Liver (tissue), 3 donors: Measurements from ENCODE around the gene LGALS4.
"Not testable (repeated sequence)": the region's sequence is repeated elsewhere in the genome, so short reads cannot be mapped to it uniquely, and the experiment has no call there.

Experiments
- EGR1 ChIP-seq, 2 donors: IDR thresholded peaks; 2 replicates each; pipeline ENCODE4 v1.6.1; 2016 to 2018; ENCODE audit warnings: antibody characterized with exemption in 2 of 2, low read depth in 2 of 2
- FOXA2 ChIP-seq: IDR thresholded peaks from 2 replicates; pipeline ENCODE4 v1.6.1; 2016; ENCODE audit warnings: antibody characterized with exemption
- GABPA ChIP-seq, 2 donors: IDR thresholded peaks in 1 of 2; conservative IDR thresholded peaks in 1 of 2; 2 replicates each; pipeline ENCODE4 v1.6.1; 2016; ENCODE audit warnings: antibody characterized with exemption in 2 of 2, mild to moderate bottlenecking in 1 of 2, moderate library complexity in 1 of 2
- HNF4G ChIP-seq: IDR thresholded peaks from 2 replicates; pipeline ENCODE4 v1.6.1; 2016; ENCODE audit warnings: antibody characterized with exemption
- JUND ChIP-seq, 2 donors: IDR thresholded peaks; 2 replicates each; pipeline ENCODE4 v1.6.1; 2016; ENCODE audit warnings: antibody characterized with exemption in 2 of 2
- RAD21 ChIP-seq, 2 donors: IDR thresholded peaks; 2 replicates each; pipeline ENCODE4 v1.6.1; 2016; ENCODE audit warnings: antibody characterized with exemption in 2 of 2, mild to moderate bottlenecking in 2 of 2
- SP1 ChIP-seq: IDR thresholded peaks from 2 replicates; pipeline ENCODE4 v1.6.1; 2018; ENCODE audit warnings: antibody characterized with exemption, mild to moderate bottlenecking
- TAF1 ChIP-seq: conservative IDR thresholded peaks from 2 replicates; pipeline ENCODE4 v1.6.1; 2016; ENCODE audit warnings: antibody characterized with exemption, mild to moderate bottlenecking
- YY1 ChIP-seq: IDR thresholded peaks from 2 replicates; pipeline ENCODE4 v1.6.1; 2016; ENCODE audit warnings: antibody characterized with exemption, mild to moderate bottlenecking
- TF ChIP-seq, protein P1 (sequence below): fragments of 150-350 bp; IDR thresholded peaks from 2 replicates; pipeline ENCODE4 v1.5.1; 2017; ENCODE audit warnings: improper control_type of control experiment, low read depth, low read length; ENCODE audit not compliant: missing input control
- TF ChIP-seq, protein P2 (sequence below): IDR thresholded peaks from 2 replicates; pipeline ENCODE4 v1.6.1; 2016; ENCODE audit warnings: antibody characterized with exemption
- TF ChIP-seq, protein P3 (sequence below): IDR thresholded peaks from 2 replicates; pipeline ENCODE4 v1.6.1; 2016; ENCODE audit warnings: antibody characterized with exemption
- TF ChIP-seq, protein P4 (sequence below): IDR thresholded peaks from 2 replicates; pipeline ENCODE4 v1.6.1; 2016; ENCODE audit warnings: antibody characterized with exemption, mild to moderate bottlenecking
- TF ChIP-seq, protein P5 (sequence below): IDR thresholded peaks from 2 replicates; pipeline ENCODE4 v1.6.1; 2016; ENCODE audit warnings: antibody characterized with exemption
- donor health status: healthy.
- donor health status: healthy.

DNA sequence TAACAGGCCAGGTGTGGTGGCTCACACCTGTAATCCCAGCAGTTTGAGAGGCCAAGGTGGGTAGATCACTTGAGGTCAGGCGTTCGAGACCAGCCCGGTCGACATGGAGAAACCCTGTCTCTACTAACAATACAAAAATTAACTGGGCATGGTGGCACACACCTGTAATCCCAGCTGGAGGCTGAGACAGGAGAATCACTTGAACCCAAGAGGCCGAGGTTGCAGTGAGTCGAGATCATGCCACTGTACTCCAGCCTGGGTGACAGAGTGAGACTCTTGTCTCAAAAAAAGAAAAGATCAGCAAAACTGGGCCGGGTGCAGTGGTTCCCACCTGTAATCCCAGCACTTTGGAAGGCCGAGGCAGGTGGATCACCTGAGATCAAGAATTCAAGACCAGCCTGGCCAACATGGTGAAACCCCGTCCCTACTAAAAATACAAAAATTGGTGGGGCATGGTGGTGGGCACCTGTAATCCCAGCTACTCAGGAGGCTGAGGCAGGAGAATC is 50.8 kb downstream of the LGALS4 start:
- not testable (repeated sequence) for TF ChIP-seq YY1; SP1; FOXA2; TAF1; JUND (IDR thresholded peaks at IDR 0.05); HNF4G; EGR1 (IDR thresholded peaks at IDR 0.05; ENCODE audit: low read depth in 2 of 2); GABPA (IDR thresholded peaks at IDR 0.05 in 1 of 2, conservative IDR thresholded peaks at IDR 0.05 in 1 of 2); RAD21 (IDR thresholded peaks at IDR 0.05)
- TF ChIP-seq, protein P1, sequence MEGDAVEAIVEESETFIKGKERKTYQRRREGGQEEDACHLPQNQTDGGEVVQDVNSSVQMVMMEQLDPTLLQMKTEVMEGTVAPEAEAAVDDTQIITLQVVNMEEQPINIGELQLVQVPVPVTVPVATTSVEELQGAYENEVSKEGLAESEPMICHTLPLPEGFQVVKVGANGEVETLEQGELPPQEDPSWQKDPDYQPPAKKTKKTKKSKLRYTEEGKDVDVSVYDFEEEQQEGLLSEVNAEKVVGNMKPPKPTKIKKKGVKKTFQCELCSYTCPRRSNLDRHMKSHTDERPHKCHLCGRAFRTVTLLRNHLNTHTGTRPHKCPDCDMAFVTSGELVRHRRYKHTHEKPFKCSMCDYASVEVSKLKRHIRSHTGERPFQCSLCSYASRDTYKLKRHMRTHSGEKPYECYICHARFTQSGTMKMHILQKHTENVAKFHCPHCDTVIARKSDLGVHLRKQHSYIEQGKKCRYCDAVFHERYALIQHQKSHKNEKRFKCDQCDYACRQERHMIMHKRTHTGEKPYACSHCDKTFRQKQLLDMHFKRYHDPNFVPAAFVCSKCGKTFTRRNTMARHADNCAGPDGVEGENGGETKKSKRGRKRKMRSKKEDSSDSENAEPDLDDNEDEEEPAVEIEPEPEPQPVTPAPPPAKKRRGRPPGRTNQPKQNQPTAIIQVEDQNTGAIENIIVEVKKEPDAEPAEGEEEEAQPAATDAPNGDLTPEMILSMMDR, result not testable (repeated sequence)
- TF ChIP-seq, protein P2, sequence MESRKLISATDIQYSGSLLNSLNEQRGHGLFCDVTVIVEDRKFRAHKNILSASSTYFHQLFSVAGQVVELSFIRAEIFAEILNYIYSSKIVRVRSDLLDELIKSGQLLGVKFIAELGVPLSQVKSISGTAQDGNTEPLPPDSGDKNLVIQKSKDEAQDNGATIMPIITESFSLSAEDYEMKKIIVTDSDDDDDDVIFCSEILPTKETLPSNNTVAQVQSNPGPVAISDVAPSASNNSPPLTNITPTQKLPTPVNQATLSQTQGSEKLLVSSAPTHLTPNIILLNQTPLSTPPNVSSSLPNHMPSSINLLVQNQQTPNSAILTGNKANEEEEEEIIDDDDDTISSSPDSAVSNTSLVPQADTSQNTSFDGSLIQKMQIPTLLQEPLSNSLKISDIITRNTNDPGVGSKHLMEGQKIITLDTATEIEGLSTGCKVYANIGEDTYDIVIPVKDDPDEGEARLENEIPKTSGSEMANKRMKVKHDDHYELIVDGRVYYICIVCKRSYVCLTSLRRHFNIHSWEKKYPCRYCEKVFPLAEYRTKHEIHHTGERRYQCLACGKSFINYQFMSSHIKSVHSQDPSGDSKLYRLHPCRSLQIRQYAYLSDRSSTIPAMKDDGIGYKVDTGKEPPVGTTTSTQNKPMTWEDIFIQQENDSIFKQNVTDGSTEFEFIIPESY, result not testable (repeated sequence)
- TF ChIP-seq, protein P3, sequence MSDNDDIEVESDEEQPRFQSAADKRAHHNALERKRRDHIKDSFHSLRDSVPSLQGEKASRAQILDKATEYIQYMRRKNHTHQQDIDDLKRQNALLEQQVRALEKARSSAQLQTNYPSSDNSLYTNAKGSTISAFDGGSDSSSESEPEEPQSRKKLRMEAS, result not testable (repeated sequence)
- TF ChIP-seq, protein P4, sequence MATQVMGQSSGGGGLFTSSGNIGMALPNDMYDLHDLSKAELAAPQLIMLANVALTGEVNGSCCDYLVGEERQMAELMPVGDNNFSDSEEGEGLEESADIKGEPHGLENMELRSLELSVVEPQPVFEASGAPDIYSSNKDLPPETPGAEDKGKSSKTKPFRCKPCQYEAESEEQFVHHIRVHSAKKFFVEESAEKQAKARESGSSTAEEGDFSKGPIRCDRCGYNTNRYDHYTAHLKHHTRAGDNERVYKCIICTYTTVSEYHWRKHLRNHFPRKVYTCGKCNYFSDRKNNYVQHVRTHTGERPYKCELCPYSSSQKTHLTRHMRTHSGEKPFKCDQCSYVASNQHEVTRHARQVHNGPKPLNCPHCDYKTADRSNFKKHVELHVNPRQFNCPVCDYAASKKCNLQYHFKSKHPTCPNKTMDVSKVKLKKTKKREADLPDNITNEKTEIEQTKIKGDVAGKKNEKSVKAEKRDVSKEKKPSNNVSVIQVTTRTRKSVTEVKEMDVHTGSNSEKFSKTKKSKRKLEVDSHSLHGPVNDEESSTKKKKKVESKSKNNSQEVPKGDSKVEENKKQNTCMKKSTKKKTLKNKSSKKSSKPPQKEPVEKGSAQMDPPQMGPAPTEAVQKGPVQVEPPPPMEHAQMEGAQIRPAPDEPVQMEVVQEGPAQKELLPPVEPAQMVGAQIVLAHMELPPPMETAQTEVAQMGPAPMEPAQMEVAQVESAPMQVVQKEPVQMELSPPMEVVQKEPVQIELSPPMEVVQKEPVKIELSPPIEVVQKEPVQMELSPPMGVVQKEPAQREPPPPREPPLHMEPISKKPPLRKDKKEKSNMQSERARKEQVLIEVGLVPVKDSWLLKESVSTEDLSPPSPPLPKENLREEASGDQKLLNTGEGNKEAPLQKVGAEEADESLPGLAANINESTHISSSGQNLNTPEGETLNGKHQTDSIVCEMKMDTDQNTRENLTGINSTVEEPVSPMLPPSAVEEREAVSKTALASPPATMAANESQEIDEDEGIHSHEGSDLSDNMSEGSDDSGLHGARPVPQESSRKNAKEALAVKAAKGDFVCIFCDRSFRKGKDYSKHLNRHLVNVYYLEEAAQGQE, result not testable (repeated sequence)
- TF ChIP-seq, protein P5, sequence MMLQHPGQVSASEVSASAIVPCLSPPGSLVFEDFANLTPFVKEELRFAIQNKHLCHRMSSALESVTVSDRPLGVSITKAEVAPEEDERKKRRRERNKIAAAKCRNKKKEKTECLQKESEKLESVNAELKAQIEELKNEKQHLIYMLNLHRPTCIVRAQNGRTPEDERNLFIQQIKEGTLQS, result not testable (repeated sequence)
